Trophoblast cell (in vitro differentiated cells and primary cell): ENCODE data around the gene FNDC1.

Experiments used
- DNase-seq, 2 donors: peaks; one replicate each; pipeline ENCODE4 v3.0.0-alpha.2; 2016
- H2AFZ ChIP-seq: 2 replicates; pipeline ENCODE4 v1.6.1; 2013; ENCODE audit warnings: low read length, moderate library complexity, mild to moderate bottlenecking; ENCODE audit not compliant: insufficient read depth, poor library complexity
- H2AK5ac ChIP-seq: 2 replicates; pipeline ENCODE4 v1.6.1; 2013; ENCODE audit warnings: mild to moderate bottlenecking, low read length
- H2BK120ac ChIP-seq: 2 replicates; pipeline ENCODE4 v1.6.1; 2013; ENCODE audit warnings: low read length, mild to moderate bottlenecking, moderate library complexity; ENCODE audit not compliant: insufficient read depth, poor library complexity
- H2BK12ac ChIP-seq: 2 replicates; pipeline ENCODE4 v1.6.1; 2013; ENCODE audit warnings: mild to moderate bottlenecking, low read length, moderate library complexity
- H2BK5ac ChIP-seq: 2 replicates; pipeline ENCODE4 v1.6.1; 2013; ENCODE audit warnings: low read length, low read depth, moderate library complexity, mild to moderate bottlenecking; ENCODE audit not compliant: poor library complexity
- H3K14ac ChIP-seq: 2 replicates; pipeline ENCODE4 v1.6.1; 2013; ENCODE audit warnings: mild to moderate bottlenecking, low read length
- H3K18ac ChIP-seq: 2 replicates; pipeline ENCODE4 v1.6.1; 2013; ENCODE audit warnings: mild to moderate bottlenecking, low read length
- H3K23ac ChIP-seq: 2 replicates; pipeline ENCODE4 v1.6.1; 2013; ENCODE audit warnings: low read length
- H3K27ac ChIP-seq: 2 replicates; pipeline ENCODE4 v1.5.1; 2013; ENCODE audit warnings: low read depth, mild to moderate bottlenecking, inconsistent platforms, low read length, moderate library complexity
- H3K27me3 ChIP-seq: 2 replicates; pipeline ENCODE4 v1.6.1; 2013; ENCODE audit warnings: inconsistent platforms, mild to moderate bottlenecking, low read length, moderate library complexity; ENCODE audit not compliant: insufficient read depth
- H3K36me3 ChIP-seq, 2 experiments: 1 replicate in 1 of 2; 2 replicates in 1 of 2; pipeline ENCODE4 v1.6.1; 2013; ENCODE audit warnings: low read length in 2 of 2, mild to moderate bottlenecking in 2 of 2, moderate library complexity in 1 of 2; ENCODE audit not compliant: insufficient read depth in 2 of 2, control insufficient read depth in 1 of 2
- H3K4ac ChIP-seq: 2 replicates; pipeline ENCODE4 v1.6.1; 2013; ENCODE audit warnings: low read depth, mild to moderate bottlenecking, low read length, moderate library complexity
- H3K4me1 ChIP-seq, 2 experiments: 1 replicate in 1 of 2; 2 replicates in 1 of 2; pipeline ENCODE4 v1.6.1; 2013; ENCODE audit warnings: low read length in 2 of 2, mild to moderate bottlenecking in 2 of 2, moderate library complexity in 1 of 2; ENCODE audit not compliant: insufficient read depth in 2 of 2, control insufficient read depth in 1 of 2
- H3K4me2 ChIP-seq: 2 replicates; pipeline ENCODE4 v1.6.1; 2013; ENCODE audit warnings: inconsistent platforms, mild to moderate bottlenecking, low read length, moderate library complexity
- H3K4me3 ChIP-seq: 2 replicates; pipeline ENCODE4 v1.5.1; 2013; ENCODE audit warnings: mild to moderate bottlenecking, low read depth, low read length, inconsistent platforms
- H3K79me1 ChIP-seq: one replicate; pipeline ENCODE4 v1.6.1; 2013; ENCODE audit warnings: low read length
- H3K79me2 ChIP-seq: 2 replicates; pipeline ENCODE4 v1.6.1; 2013; ENCODE audit warnings: low read length, mild to moderate bottlenecking; ENCODE audit not compliant: control insufficient read depth, insufficient read depth, poor library complexity
- H3K9ac ChIP-seq: 2 replicates; pipeline ENCODE4 v1.6.1; 2013; ENCODE audit warnings: mild to moderate bottlenecking, low read length
- H3K9me3 ChIP-seq: 2 replicates; pipeline ENCODE4 v1.6.1; 2013; ENCODE audit warnings: low read depth, mild to moderate bottlenecking, control low read depth, inconsistent platforms, low read length; ENCODE audit not compliant: insufficient read depth
- H4K12ac ChIP-seq: 2 replicates; pipeline ENCODE4 v1.6.1; 2013; ENCODE audit warnings: low read depth, mild to moderate bottlenecking, low read length, moderate library complexity
- H4K8ac ChIP-seq: 2 replicates; pipeline ENCODE4 v1.6.1; 2013; ENCODE audit warnings: low read depth, mild to moderate bottlenecking, low read length, moderate library complexity
- H4K91ac ChIP-seq: one replicate; pipeline ENCODE4 v1.6.1; 2013; ENCODE audit warnings: low read depth, mild to moderate bottlenecking, low read length, moderate library complexity
- WGBS: extraction: QIAGEN DNeasy Blood & Tissue Kit; methylation state at CpG from one replicate; pipeline ENCODE4 v1.1.7; 2013; ENCODE audit warnings: missing lambda C conversion rate; ENCODE audit not compliant: insufficient read length, insufficient coverage; ENCODE audit errors: extremely low coverage; 5-methylcytosine and 5-hydroxymethylcytosine counted together

Gene FNDC1

GRCh38 chr6:159260208-159260607 is 91.0 kb downstream of the FNDC1 start:
- Histone ChIP-seq H3K4ac (no peak overlapping the region), H3K9me3 (peaks cover 3% of the 10 kb centered on the region), H3K9ac (no peak overlapping the region), H4K8ac (no peak overlapping the region), H3K18ac (no peak overlapping the region), H2AK5ac (no peak overlapping the region), H2BK120ac (no peak overlapping the region), H3K4me3 (no peak overlapping the region), H3K14ac (no peak overlapping the region), H2BK12ac (no peak overlapping the region), H2AFZ (no peak overlapping the region), H3K4me2 (no peak overlapping the region), H3K36me3 (no peaks in the 10 kb centered on the region), H2BK5ac (no peak overlapping the region), H3K79me1 (no peaks in the 10 kb centered on the region), H4K91ac (no peak overlapping the region), H3K27me3 (no peaks in the 10 kb centered on the region), H3K23ac (no peak overlapping the region), H3K79me2 (no peaks in the 10 kb centered on the region), H3K4me1 (no peaks in the 10 kb centered on the region), H4K12ac (no peak overlapping the region), H3K27ac (no peak overlapping the region)
- DNase-seq, result no peak
- WGBS, result no CpG with 5 or more reads among the region's 4 CpGs

- Histone ChIP-seq H4K12ac (no peak overlapping the region), H3K36me3 (no peaks in the 10 kb centered on the region), H2AK5ac (no peak overlapping the region), H3K27me3 (no peaks in the 10 kb centered on the region), H4K91ac (no peak overlapping the region), H3K79me2 (no peaks in the 10 kb centered on the region), H3K9ac (no peak overlapping the region), H3K4ac (no peak overlapping the region), H3K4me1 (no peaks in the 10 kb centered on the region), H2BK12ac (no peak overlapping the region), H3K14ac (no peak overlapping the region), H3K79me1 (no peaks in the 10 kb centered on the region), H3K23ac (peak overlapping the region; percentile 61), H3K18ac (no peak overlapping the region), H2BK120ac (no peak overlapping the region), H3K4me3 (no peak overlapping the region), H3K9me3 (peaks cover 4% of the 10 kb centered on the region), H2AFZ (no peak overlapping the region), H2BK5ac (no peak overlapping the region), H4K8ac (no peak overlapping the region), H3K4me2 (no peak overlapping the region), H3K27ac (no peak overlapping the region)
- no peak for DNase-seq
These were observed 92.8 kb downstream of the FNDC1 start for GRCh38 chr6:159261995-159262394.

GRCh38 chr6:159262586-159262985 is 93.4 kb downstream of the FNDC1 start:
- no peak overlapping the region for H3K4me3 ChIP-seq
- no peak overlapping the region for H3K4me2 ChIP-seq
- H2BK120ac ChIP-seq, result no peak overlapping the region
- no peak overlapping the region for H2AFZ ChIP-seq
- H3K36me3 ChIP-seq, result no peaks in the 10 kb centered on the region
- no peaks in the 10 kb centered on the region for H3K79me1 ChIP-seq
- no peak overlapping the region for H3K4ac ChIP-seq
- DNase-seq, result no peak
- no peaks in the 10 kb centered on the region for H3K79me2 ChIP-seq
- no peaks in the 10 kb centered on the region for H3K4me1 ChIP-seq
- no peak overlapping the region for H3K23ac ChIP-seq
- no peak overlapping the region for H3K18ac ChIP-seq
- H2BK12ac ChIP-seq, result no peak overlapping the region
- peaks cover 4% of the 10 kb centered on the region for H3K9me3 ChIP-seq
- no peak overlapping the region for H3K9ac ChIP-seq
- H2AK5ac ChIP-seq, result no peak overlapping the region
- H4K12ac ChIP-seq, result no peak overlapping the region
- no peak overlapping the region for H3K14ac ChIP-seq
- no peak overlapping the region for H3K27ac ChIP-seq
- WGBS, result no CpG with 5 or more reads among the region's 2 CpGs
- no peak overlapping the region for H2BK5ac ChIP-seq
- H4K8ac ChIP-seq, result no peak overlapping the region
- H3K27me3 ChIP-seq, result no peaks in the 10 kb centered on the region
- H4K91ac ChIP-seq, result no peak overlapping the region

- Histone ChIP-seq H3K14ac (no peak overlapping the region), H3K4me3 (no peak overlapping the region), H2BK120ac (no peak overlapping the region), H2AFZ (no peak overlapping the region), H3K4me2 (no peak overlapping the region), H2BK12ac (no peak overlapping the region), H3K36me3 (no peaks in the 10 kb centered on the region), H3K27me3 (no peaks in the 10 kb centered on the region), H4K91ac (no peak overlapping the region), H3K4me1 (no peaks in the 10 kb centered on the region), H4K8ac (no peak overlapping the region), H3K18ac (no peak overlapping the region), H2BK5ac (no peak overlapping the region), H3K79me2 (no peaks in the 10 kb centered on the region), H3K9me3 (peaks cover 2% of the 10 kb centered on the region), H3K23ac (no peak overlapping the region), H3K9ac (no peak overlapping the region), H4K12ac (no peak overlapping the region), H3K79me1 (no peaks in the 10 kb centered on the region), H2AK5ac (no peak overlapping the region), H3K27ac (no peak overlapping the region), H3K4ac (no peak overlapping the region)
- no CpG with 5 or more reads among the region's 4 CpGs for WGBS
- DNase-seq, result peak in 1 of 2 donors; percentile 34
These were observed 98.0 kb downstream of the FNDC1 start for GRCh38 chr6:159267165-159267564.
